G401.6 (cell line): ENCODE results near the gene SCLY.

ENCODE experiments used
- FAIRE-seq: peaks from 2 replicates; lab custom pipeline; 2012; peaks lifted over from hg19 to GRCh38; lab: Jason Lieb, UNC

SCLY gene

DNA sequence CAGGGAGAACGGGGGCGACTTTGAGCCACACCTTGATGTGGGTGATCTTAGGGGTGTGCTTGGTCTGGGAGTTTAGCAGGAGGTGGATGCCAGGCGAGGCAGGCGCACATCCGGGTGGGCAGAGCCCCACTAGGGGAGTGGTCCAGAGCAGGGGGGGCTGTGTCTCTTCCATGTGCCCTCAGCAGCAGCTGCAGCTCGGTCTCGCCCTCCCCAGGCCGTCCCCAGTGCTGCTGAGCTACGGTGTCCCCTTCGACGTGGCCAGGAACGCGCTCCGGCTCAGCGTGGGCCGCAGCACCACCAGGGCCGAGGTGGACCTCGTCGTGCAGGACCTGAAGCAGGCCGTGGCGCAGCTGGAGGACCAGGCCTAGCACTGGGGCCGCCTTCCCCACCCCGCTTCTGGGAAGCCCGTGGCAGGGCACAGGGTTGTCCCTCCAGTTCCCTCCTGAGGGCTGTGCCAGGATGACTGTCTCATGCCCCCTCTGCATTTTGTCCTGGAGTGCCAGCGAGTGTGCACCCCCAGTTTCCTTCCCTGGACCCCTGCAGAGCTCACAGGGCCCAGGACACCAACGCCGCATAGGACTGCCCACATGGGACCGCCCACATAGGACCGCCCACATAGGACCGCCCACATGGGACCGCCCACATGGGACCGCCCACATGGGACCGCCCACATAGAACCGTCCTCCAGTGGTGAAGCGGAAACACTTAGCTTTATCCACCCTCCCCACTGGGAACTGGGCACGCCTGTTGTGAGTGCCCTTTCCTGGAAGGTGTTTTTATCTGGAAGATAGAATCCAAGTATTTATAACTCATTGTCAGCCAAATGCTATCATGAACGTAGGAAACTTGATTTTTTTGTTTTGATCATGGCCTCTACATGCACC, 37.4 kb downstream of the SCLY start:
- FAIRE-seq, result peak; percentile 91

DNA sequence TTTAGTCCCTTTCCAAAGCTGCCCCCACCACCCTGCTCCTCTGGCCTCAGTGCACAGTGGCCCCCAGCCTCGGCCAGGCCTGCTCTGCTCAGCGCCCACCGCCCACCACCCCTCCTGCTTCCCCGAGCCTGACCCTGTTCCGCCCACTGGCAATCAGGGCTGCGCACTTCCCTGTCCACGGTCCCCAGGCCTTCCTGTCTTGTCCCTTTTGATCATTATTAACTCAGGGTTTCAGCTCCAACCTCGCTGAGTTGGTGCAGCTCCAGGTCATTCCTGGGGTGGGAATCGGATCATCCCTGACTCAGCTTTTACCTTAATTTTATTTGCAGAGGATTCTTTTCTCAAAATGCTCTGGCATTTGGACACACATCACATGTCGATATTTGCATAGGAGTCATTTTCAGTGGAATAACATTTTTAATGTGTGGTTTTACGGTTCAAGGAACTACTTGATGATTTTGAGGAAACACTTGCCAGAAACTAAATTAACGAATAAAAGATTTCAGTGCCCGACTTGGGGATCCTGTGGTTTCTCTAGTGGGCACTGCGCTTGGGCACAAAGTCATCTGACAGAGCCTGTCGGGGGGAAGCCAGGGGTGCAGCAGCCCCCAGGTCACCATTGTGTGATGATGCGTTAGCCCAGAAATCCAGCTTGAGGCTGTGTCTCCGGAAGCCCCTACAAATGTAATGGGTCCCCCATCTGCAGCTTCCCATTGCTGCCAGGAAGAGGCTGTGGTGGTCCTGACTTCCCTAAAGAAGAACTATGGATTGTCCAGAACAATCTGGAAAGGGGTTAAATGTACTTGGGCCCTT, 38.3 kb downstream of the SCLY start:
- no peak for FAIRE-seq

DNA sequence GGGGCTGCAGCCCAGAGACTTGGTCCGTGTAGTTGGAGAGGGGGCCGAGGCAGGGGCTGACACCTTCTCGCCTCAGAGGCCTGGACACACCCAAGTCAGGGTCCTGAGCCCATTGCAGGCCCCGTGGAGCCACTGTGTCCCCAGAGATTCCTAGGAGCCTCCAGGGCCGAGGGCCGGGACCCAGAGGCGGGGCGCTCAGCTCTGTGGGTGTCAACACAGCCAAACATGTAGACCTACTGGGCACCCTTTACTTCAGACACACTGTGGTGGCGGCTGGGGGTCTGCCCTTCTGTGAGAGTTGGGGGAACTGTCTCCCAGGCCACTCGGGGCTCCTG, 38.9 kb downstream of the SCLY start:
- FAIRE-seq, result no peak

DNA sequence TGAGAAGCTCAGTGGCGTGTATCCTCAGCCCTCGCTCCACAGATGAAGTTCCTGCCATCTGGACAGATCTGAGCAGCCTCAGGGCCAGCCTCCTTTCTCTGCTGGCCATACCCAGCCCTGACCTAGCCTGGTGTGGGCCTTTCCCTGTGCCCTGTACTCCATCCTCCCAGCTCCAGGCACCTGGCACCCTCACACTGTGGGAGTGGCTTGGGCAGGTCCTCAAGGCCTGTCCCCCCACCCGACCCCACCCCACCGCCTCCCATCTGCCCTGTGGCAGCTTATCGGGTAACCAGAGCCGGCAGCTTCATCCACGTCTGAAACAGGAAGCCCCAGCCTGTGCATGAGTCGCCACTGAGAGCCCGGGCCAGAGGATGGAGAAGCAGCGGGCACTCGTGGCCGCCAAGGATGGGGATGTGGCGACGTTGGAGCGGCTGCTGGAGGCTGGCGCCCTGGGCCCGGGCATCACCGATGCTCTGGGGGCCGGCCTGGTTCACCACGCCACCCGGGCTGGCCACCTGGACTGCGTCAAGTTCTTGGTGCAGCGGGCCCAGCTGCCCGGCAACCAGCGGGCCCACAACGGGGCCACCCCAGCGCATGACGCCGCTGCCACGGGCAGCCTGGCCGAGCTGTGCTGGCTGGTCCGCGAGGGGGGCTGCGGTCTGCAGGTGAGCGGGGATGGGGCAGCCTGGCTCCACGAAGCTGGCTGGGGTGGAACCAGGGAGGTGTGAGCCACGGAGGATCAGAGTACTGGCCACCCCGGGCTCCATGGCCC, 39.4 kb downstream of the SCLY start, which contains the start of gene ESPNL:
Gene ESPNL, plus strand, starts transcription at position 292 of the 772 bp plus-strand sequence. Its CDS starts 80 bp downstream, at position 372.
- FAIRE-seq, result no peak

DNA sequence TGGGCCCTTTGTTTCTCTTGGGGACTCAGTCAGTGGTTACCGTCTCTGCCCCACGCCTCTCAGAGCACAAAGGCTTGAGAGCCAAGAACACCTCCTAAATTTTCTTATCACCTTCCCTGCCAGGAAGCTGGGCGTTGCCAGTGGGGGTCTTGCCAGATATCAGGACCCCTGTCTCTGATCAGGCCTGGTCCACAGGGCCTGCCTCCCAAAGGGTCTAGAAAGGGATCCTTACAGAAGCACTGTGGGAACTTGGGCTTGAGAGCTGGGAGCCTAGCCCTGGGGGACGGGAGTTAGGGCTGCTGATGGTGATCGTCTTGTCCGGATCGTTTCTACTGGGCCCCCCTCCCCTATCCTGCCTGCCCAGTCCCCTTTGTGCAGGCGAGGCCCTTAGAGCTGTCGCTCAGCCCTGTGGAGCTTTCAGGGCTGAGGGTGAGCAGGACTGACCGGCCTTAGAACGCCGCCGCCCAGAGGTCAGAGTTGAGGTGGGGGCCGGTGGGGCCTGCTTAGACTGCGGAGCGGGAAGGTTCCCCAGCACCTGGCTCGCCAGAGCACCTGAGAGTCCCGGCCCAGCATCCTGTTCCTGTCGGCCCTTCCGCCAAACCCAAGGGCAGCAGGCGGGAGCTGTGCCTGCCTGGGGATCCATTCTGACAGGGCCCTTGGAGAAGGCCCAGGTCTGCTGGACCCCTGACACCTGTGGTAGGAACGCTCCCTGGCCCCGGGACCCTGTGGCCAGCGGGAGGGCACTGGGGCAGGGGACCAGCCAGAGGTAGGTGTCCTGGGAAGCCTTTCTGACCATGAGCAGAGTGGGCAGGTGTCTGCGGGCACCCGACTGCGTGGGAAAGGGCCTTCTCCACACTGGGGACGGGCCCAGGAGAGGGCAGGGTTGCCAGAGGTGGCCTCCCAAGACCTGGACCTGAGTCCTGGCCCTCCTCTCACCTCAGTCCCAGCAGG, 40.3 kb downstream of the SCLY start:
- FAIRE-seq, result no peak

DNA sequence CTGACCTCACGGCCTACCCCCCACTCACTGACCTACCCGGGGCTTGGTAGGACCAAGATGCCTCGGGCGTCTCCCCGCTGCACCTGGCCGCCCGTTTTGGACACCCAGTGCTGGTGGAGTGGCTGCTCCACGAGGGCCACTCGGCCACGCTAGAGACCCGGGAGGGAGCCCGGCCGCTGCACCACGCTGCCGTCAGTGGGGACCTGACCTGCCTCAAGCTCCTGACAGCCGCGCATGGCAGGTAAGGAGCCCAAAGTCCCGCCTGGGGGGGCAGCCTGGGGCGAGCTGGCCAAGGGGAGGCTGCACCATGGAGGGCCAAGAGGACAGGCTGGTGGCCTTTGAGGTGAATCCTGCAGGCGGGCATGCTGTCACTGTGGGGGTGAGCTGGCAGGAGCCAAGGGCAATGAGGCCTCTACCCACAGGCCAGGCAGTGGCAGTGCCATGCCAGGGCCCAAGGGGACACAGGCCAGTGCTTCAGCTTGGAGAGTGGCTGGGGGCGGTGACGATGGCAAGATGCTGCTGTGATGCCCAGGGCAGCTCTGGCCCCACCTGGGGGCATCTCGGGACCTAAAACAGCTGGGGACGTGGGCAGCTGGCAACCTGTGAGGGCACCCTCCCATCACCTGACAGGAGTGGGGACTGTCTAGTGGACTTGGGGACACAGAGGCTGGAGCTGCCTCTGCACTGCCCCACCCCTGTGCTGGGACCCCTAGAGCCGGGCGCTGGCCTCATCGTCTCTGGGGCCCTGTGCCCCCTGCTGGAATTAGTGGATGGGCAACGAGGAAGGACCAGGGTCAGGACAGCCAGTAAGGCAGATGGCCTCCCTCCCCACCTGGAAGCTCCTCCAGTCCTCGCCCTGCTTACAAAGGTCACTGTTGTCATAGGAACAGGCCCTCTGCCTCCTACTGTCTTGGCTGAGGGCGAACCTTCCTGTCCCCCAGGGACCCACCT, 41.4 kb downstream of the SCLY start:
- no peak for FAIRE-seq

DNA sequence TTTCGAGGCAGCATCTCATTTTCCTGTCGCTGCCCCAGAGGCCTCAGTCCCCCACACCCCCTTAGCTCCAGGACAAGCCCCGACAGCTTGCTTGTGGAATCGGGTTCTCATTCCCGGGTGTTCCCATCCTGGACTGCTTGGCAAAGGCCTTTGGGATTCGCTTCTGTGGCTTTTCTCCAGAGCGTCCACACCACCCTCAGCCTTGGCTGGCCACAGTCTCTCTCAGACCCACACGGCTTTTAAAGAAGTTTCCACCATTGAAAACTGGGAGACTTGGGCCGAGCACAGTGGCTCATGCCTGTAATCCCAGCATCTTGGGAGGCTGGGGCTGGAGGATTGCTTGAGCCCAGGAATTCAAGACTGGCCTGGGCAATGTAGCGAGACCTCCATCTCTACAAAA, 42.1 kb downstream of the SCLY start:
- FAIRE-seq, result no peak

DNA sequence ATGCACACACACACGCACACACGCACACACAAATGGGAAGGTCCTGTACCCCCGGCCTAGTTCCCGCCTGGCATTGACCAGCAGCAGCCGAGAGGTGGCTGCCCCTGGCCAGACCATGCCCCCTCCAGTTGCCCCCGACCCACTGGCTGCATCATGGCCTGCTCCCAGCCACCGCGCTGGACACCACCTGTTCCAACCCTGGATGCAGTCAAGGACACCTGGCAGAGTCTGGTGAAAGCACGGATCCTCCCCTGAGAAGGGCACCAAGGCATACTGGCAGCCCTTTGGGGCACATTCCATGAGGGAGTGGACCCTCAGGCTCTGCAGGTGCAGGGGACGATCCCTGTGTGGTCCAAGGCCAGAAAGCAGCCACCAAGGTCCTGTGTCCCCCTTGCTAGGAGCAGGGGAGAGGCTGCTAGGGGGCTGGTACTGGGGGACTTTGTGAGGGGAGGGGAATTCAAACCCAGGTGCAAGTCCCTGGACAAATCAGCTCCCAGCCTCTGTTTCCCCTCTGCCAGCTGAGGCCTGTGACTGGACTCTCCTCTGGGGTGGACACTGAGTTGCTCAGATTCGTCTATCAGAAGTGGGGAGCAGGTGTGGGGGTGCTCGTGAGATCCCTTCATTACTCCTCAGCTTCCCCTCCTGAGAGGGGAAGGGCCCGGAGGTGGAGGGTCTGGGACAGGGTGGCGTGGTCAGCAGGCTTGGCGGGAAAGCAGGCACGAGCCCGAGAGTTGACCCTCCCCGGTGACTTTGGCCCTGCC, 42.8 kb downstream of the SCLY start:
- no peak for FAIRE-seq

DNA sequence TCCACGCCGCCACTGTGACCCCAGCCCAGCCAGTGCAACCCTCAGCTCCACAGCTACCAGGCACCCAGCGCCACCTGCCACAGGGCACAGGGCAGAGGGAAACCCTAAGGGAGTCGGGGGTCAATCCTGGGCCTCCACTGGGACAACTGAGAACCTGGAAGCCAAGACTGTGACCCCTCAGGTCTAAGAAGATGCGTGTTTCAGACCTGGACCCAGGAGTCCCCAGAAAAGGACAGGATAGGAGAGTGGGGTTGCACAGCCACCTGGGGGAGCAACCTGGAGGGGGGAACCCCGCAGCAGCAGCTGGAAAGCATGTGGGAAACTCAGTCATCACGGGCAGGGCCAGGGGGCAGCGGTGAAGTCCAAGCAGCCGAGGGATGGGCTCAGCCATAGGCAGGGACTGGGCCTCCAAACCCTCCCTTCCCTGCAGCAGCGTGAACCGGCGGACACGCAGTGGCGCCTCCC, 43.5 kb downstream of the SCLY start:
- FAIRE-seq, result no peak

DNA sequence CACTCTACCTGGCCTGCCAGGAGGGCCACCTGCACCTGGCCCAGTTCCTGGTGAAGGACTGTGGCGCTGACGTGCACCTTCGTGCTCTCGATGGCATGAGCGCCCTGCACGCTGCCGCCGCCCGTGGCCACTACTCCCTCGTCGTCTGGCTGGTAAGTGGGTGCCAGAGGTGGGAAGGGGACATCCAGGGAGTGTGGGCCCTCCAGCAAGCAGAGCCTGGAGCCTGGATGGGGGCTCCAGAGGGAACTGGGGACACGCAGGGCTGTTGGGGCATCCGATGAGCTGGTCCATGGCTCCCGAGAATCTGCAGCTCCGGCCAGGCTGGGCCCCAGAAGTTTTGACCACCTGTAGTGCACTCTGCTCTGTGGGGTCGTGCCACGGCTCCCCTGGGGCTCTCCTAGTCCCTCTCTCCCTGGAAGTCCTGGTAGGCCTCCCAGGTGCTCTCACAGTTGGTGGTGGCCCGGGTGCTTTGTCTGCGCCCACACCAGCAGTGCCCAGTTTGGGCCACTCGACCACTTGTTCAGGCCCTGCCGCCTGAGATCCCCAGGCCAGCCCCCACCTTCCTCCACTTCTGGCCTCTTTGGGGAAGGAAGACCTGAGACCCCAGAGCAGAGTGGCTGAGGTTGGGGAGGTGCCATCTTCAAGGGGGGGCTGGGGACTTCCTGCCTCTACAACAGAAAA, 44.0 kb downstream of the SCLY start:
- FAIRE-seq, result no peak

DNA sequence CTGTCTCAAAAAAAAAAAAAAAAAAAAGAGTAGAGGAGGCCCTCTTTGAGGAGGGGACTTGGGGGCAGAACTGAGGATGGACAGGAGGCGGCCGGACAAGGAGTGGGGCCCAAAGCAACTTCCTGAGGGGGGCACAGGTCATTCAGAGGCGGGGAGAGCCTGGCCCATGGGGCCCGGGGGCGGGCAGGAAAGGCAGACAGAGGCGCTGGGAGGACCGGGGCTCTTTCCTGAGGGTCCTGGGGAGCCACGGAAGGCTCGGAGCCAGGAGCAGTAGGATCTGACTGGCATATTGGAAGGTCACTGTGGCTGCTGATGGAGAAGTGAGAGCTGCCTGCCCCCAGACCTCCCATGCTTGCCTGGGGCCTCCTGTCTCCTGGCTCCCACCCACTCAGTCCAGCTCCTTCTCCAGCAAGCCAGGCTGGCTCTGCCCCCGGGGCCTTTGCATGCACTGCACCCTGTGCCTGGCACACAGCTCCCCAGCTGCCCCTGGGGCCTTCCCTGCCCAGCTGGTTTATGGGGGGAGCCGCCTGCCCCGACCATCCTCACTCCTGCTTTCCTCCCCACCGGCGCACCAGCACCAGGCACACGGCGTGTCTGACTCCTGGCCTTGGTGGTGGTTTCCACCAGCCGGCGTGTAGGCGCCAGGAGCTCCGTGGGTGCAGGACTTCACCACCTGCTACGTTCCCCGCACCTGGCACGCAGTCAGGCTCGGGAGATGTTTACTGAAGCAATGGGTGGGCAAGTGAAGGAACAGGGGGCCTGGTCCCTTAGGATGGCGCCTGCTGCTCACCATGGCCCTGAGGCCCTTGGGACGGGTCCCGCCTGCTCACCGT, 44.9 kb downstream of the SCLY start:
- FAIRE-seq, result no peak

DNA sequence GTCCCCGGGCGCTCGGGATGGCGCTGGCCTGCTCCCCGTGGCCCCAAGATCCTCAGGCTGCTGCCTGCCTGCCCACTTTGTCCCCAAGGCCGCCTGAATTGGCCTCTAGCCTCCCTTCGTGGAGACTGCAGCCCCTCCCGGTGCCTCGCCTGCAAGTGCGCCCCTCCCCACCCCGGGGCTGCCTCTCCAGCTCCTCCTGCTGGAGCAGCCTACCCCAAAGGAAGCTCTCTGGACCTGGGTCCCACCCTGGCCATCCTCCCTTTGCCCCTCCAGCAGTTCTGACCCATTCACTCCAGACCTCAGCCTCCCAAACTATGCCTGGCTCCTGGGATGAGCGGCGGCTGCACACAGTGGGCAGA, 45.5 kb downstream of the SCLY start:
- FAIRE-seq, result no peak

DNA sequence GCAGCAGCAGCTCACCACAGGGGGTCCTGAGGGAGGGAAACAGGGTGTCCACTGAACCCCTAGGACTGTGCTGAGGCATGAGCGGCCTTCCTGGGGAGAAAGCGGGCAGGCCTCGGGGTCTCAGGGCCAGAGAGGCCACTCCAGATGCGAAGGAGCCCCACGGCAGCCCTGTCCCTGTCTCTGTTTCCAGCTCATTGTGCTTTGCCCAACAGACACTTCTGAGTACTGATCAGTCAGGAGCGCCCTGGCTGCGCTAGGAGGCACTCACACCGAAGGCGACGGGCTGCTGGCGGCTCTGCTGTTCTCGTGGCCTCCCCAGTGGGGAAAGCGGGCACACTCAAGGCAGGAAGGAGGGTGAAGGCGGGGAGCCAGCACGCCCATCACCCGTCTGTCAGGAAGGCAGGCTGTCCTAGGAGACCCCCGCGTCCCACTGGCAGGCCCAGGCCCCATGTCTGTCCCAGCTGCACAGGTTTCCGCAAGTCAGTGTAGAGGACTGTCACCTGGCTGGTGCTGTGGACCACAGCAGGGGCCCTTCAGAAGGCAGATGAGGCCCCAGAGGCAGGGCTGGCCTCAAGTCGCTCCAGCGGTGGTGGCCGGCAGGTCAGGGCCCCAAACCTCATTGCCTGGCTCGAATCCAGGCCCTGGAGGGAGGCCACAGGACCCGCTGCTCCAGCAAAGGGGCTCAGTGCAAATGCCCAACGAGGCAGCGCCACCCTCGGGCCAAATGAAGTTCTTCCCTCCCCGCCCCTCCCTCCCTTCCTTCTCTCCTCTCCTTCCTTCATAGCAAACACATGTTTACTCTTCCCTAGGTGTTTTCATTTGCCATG, 46.1 kb downstream of the SCLY start:
- no peak for FAIRE-seq

DNA sequence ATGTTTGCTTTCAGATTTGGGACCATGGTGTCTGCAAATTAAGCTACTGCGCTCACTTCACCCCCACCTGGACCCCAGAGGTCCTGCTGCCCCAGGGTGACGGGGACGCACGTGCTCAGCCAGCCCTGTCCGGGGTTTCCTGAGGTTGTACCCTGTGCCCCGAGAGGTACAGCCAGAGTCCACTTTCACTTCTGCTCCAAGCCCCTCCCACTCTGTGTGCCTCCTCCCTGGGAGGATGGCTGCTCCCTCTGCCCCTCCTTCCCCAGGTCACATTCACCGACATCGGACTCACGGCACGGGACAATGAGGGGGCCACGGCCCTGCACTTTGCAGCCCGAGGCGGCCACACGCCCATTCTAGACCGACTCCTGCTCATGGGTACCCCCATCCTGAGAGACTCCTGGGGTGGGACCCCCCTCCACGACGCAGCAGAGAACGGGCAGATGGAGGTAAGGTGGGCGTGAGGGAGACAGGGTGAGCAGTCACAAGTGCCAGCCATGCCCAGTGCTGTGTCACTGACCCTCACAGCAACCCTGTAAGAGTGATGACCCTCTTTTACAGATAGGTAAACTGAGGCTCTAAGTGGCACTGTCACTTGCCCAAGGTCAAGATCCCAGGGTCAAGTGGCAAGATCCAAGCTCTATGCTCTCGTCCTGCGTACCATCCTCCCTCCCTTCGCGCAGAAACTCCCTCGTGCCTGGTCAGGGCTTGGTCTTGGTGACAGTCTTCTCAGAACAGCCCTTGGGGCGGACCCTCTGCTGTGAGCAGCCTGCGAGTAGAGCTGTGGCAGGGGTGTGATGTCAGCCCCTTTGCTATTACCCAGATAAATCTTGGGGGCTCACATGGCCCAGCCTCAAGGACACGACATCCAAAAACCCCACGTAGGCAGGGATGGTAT, 47.0 kb downstream of the SCLY start:
- no peak for FAIRE-seq

DNA sequence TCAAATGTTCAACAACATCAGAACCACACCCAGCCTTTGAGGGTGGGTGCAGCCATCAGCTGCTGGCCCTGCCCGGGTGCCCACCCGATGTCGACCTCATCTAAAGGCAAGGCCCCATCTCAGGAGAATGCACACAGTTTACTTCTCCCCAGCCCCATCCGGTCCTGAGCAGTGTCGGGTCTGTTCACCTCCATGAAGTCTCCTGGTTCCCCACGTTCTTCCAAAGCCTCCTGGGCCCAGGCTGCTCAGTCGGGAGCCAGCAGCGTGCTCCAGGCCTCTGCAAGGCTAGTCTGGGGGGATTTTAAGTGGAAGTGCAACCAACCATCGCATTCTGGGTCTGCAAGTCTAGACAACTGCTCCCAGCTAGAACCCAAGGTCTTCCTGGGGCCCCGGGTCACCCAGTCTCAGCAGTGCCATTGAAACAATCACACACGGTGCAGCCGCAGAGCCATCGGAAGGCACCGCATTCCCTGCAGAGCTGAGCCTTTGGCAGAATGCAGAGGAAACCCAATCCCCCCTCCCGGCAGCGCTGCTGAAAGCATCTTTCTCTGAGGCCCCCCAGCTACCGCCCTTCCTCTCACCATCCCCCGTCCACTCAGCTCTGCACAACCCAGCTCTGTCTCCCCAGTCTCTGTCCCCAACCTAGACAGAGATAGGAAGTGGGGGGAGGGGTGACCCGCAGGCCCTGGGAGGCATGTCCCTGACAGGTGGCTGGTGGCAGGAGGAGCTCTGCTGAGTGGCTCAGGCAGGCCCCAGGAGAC, 47.8 kb downstream of the SCLY start:
- FAIRE-seq, result no peak
